ENCODE results near the gene GADD45A.

The GADD45A gene

DNA sequence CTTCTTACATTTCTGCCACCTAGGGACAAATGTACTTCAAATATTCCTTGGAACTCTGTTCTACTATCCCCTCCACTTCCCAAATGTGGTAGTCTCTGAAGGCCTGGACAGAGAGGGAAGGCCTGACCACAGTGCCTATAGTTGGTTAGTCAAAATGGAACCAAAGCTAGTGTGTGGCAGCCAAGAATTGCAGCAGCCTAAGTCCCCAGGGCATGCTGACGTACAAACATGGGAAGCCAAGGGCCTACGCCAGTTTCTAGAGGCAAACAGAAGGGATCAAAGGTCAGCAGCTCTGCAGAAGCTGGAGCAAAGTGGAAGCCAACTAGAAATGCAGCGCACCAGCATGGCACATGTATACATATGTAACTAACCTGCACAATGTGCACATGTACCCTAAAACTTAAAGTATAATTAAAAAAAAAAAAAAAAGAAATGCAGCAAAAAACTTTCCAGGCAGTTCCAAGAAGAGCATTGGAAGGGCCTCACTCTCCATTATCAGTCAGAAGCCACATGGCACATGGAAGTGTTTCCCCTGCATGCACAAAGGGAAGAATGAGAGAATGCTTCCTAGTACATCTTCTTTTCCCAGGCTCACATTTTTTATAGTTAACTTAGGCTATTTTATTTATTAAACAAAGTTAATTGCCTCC is 39.4 kb upstream of the GADD45A start:
- DNase-seq: no peak
- TF ChIP-seq, protein P1, sequence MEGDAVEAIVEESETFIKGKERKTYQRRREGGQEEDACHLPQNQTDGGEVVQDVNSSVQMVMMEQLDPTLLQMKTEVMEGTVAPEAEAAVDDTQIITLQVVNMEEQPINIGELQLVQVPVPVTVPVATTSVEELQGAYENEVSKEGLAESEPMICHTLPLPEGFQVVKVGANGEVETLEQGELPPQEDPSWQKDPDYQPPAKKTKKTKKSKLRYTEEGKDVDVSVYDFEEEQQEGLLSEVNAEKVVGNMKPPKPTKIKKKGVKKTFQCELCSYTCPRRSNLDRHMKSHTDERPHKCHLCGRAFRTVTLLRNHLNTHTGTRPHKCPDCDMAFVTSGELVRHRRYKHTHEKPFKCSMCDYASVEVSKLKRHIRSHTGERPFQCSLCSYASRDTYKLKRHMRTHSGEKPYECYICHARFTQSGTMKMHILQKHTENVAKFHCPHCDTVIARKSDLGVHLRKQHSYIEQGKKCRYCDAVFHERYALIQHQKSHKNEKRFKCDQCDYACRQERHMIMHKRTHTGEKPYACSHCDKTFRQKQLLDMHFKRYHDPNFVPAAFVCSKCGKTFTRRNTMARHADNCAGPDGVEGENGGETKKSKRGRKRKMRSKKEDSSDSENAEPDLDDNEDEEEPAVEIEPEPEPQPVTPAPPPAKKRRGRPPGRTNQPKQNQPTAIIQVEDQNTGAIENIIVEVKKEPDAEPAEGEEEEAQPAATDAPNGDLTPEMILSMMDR (IDR thresholded peaks at IDR 0.05; ENCODE audit: low read depth, low read length): no peak
- no peaks in the 10 kb centered on the region for H3K36me3 ChIP-seq
- peak overlapping the region; percentile 3; the same call in 1 of the 2 replicates for H3K27ac ChIP-seq
- no peak overlapping the region for H3K4me3 ChIP-seq (ENCODE audit: low read depth, low read length)
- no peaks in the 10 kb centered on the region for H3K27me3 ChIP-seq (ENCODE audit: insufficient read depth, low read depth, severe bottlenecking)
- no peaks in the 10 kb centered on the region for H3K9me3 ChIP-seq (ENCODE audit: severe bottlenecking)

DNA sequence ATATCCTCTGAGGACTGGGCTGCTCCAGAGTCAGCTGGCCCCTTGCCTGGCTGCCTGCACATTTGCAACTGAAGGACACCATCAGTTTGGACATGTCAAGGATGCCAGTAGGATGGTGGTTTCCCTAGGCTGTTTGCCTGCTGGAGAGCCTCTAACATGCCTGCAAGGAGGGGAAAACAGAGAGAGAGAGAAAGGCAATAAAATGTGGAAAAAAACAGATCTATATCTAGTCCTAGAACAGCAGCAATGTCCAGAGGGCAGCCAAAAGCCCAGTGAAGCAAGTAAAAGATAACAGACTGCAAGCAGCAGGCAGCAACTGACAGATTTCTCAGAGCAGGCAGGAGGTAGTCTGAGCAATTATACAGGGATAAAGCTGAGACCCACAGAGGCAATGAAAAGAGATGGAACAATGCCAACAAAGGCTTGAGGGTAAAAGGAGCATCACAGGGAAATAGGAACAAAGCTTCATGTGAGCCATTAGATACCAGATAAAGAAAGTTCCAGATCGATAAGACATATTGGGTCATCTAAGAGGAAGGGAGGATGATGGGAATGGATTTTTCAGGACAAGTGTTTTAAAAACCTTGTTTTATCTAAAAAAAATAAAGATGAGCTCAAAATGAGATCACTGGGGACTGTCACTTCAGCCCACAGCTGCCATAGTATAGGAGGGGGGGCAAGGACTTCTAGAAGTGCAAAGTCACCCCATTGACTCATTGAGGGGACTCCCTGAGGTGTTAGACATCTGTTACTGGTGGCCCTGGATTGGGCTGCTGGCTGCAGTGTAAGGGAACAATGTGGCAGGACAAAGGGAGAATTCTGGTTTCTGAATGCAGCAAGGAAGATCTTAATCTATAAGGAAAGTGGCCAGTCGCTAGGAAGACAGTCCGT is 38.6 kb upstream of the GADD45A start:
- peak; percentile 20 for DNase-seq
- no peak overlapping the region for H3K4me3 ChIP-seq (ENCODE audit: low read depth, low read length)
- peak overlapping the region; percentile 3 for H3K27ac ChIP-seq
- H3K27me3 ChIP-seq (ENCODE audit: insufficient read depth, low read depth, severe bottlenecking): no peaks in the 10 kb centered on the region
- TF ChIP-seq, protein P1 (IDR thresholded peaks at IDR 0.05; ENCODE audit: low read depth, low read length): no peak
- H3K36me3 ChIP-seq: no peaks in the 10 kb centered on the region
- H3K9me3 ChIP-seq (ENCODE audit: severe bottlenecking): no peaks in the 10 kb centered on the region

DNA sequence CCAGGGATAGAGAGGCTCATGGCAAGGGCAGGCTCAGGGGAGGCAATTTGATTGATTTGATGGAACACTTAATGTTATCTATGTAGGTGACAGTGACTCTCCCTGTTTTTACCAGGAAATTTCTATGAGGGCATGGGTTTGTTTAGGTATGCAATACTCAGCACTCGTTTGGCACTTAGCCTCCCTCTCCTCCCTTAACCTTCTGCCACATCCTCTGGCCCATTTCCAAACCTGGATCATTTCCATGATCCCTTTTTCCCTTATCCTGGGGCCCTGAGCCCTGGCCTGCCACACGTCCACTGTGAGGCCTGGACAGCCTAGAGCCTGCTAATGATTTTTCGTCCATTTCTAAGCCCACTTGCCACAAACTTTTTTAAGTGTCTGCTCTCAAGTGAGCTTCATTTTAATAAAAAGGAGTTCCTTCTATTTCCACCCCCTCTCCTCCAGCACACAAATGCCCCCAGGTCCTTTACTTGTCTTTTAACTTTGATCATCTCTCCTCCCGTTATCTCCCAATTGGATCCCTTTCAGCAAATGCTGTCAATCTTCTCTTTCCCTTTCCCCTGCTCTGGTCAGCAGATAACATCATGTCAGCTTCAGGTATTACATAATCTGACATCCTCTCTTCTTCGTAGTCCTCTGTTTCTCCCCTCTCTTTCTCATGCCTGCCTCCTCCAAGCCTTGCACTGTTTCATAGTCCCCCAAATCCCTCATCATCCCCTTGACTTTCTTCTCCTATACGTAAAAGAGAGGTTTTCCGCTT is 37.8 kb upstream of the GADD45A start:
- no peaks in the 10 kb centered on the region for H3K9me3 ChIP-seq (ENCODE audit: severe bottlenecking)
- H3K36me3 ChIP-seq: no peaks in the 10 kb centered on the region
- no peak for DNase-seq
- peak overlapping the region; percentile 3 for H3K27ac ChIP-seq
- TF ChIP-seq, protein P1 (IDR thresholded peaks at IDR 0.05; ENCODE audit: low read depth, low read length): no peak
- no peak overlapping the region for H3K4me3 ChIP-seq (ENCODE audit: low read depth, low read length)
- no peaks in the 10 kb centered on the region for H3K27me3 ChIP-seq (ENCODE audit: insufficient read depth, low read depth, severe bottlenecking)

DNA sequence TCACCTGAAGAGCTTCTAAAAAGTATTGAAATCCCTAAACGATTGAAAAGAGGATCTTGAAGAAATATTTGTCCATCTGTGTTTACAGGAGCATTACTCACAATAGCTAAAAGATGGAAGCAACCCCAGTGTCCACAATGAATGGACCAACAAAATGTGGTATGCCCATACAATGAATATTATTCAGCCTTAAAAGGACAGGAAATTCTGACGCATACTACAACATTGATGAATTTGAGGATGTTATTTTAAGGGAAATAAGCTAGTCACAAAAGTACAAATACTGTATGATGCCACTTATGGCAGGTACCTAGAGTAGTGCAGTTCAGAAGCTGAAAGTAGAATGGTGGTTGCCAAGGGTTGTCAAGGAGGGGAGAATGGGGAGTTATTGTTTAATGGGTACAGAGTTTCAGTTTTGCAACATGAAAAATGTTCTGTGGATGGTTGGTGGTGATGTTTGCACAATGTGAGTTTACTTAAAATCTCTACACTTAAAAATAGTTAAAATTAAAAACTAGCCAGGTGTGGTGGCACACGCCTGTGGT is 37.1 kb upstream of the GADD45A start:
- no peak overlapping the region for H3K4me3 ChIP-seq (ENCODE audit: low read depth, low read length)
- no peaks in the 10 kb centered on the region for H3K27me3 ChIP-seq (ENCODE audit: insufficient read depth, low read depth, severe bottlenecking)
- no peaks in the 10 kb centered on the region for H3K9me3 ChIP-seq (ENCODE audit: severe bottlenecking)
- no peaks in the 10 kb centered on the region for H3K36me3 ChIP-seq
- DNase-seq: no peak
- TF ChIP-seq, protein P1 (IDR thresholded peaks at IDR 0.05; ENCODE audit: low read depth, low read length): no peak
- no peak overlapping the region for H3K27ac ChIP-seq

DNA sequence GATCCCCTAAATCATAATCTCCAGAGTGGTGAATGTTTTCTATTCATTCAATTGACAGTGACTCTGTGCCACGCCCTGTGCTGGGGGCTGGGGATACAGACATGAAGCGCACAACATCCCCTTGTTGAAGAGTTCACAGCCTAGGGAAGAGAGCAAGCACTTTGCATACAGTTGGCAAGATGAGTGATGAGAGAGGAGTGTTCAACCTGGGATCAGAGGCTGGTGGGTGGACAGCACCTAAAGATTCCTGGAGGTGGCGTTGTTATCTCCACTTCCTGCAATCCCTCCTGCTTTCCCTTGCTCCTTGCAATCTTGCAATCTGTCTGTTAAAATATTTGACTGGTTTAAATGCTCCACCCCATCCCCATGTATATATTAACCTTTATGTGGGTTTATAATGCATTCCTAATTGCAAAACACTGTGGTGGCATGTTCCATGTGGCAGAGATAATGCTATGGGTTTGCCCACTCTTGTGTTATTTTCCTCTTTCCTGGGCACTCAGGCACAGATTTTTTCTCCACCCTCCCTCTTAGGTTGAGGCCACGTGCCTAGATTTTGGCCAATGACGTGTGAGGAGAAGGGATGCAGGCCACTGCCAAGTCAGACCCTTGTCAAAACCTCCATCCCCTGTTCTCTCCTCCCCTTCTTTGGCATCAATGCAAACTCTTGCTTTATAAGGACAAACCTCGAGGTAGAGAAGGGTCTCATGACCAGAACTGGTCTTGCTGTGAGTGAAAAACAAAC is 36.2 kb upstream of the GADD45A start:
- TF ChIP-seq, protein P1 (IDR thresholded peaks at IDR 0.05; ENCODE audit: low read depth, low read length): peak; percentile 45
- Histone ChIP-seq H3K36me3 (no peaks in the 10 kb centered on the region), H3K4me3 (ENCODE audit: low read depth, low read length) (no peak overlapping the region), H3K27me3 (ENCODE audit: insufficient read depth, low read depth, severe bottlenecking) (no peaks in the 10 kb centered on the region), H3K27ac (no peak overlapping the region), H3K9me3 (ENCODE audit: severe bottlenecking) (no peaks in the 10 kb centered on the region)
- no peak for DNase-seq

All from WERI-Rb-1 (cell line).